Sigmoid colon (tissue), 7 donors: ENCODE measurements around the gene MACROD2. TPM values are rescaled to one million over a fixed set of nuclear protein-coding genes. Genes with fewer than 3 reads are reported as not detected.

Experiments
- DNase-seq: peaks from one replicate; pipeline ENCODE4 v3.0.0-alpha.2; 2019
- H3K27ac ChIP-seq, 4 donors: fragments of 200-600 bp; sonication (generic); one replicate each; pipeline ENCODE4 v1.5.1; 2016 to 2019; ENCODE audit warnings: mild to moderate bottlenecking in 1 of 4
- H3K27me3 ChIP-seq, 3 donors: fragments of 200-600 bp; sonication (generic); one replicate each; pipeline ENCODE4 v1.5.1; 2019; ENCODE audit warnings: mild to moderate bottlenecking in 1 of 3
- H3K36me3 ChIP-seq, 4 donors: fragments of 200-600 bp; sonication (generic); one replicate each; pipeline ENCODE4 v1.5.1; 2016 to 2019
- H3K4me1 ChIP-seq, 4 donors: fragments of 200-600 bp; sonication (generic); one replicate each; pipeline ENCODE4 v1.5.1; 2017 to 2019
- H3K4me3 ChIP-seq, 4 donors: fragments of 200-600 bp; sonication (generic); one replicate each; pipeline ENCODE4 v1.5.1; 2017 to 2019; ENCODE audit warnings: mild to moderate bottlenecking in 2 of 4, moderate library complexity in 1 of 4
- H3K9me3 ChIP-seq, 4 donors: fragments of 200-600 bp in 3 of 4; sonication (generic) in 3 of 4; one replicate each; pipeline versions ENCODE4 v1.5.1 to v1.6.1; 2013 to 2019
- EP300 ChIP-seq, 4 donors: sonication (generic); formaldehyde crosslinking; IDR thresholded peaks; one replicate each; pipeline ENCODE4 v1.6.1; 2017; ENCODE audit warnings: antibody characterized with exemption in 4 of 4
- POLR2A ChIP-seq, 2 donors: fragments of 450-650 bp; IDR thresholded peaks; one replicate each; pipeline ENCODE4 v1.6.1; 2016; ENCODE audit warnings: antibody characterized with exemption in 2 of 2, mild to moderate bottlenecking in 2 of 2, moderate library complexity in 2 of 2
- POLR2AphosphoS5 ChIP-seq, 4 donors: sonication (generic); formaldehyde crosslinking; IDR thresholded peaks; one replicate each; pipeline ENCODE4 v1.6.1; 2017; ENCODE audit warnings: antibody characterized with exemption in 4 of 4
- WGBS, 2 donors: extraction: QIAGEN DNeasy Blood & Tissue Kit; methylation state at CpG; one replicate each; pipeline ENCODE4 v1.1.7; 2013; 5-methylcytosine and 5-hydroxymethylcytosine counted together
- intact Hi-C: fragments of 100-400 bp; cut with DNase I; formaldehyde crosslinking; loops from one replicate; pipeline ENCODE4 v1.15.1; 2023
- polyA plus RNA-seq, 3 donors: library from polyadenylated mRNA; stranded (reverse); fragments of 200-250 nt; gene quantifications; one replicate each; pipeline ENCODE4 v1.2.3, GENCODE V29; 2013
- total RNA-seq, 4 donors: library from RNA; depleted of rRNA; stranded (reverse); fragments of >200 nt; gene quantifications; one replicate each; pipeline ENCODE4 v1.1.0, GENCODE V29; 2016
- TF ChIP-seq, protein P1 (sequence below), 4 experiments: fragments of 450-650 bp in 3 of 4; fragments of 200-600 bp in 1 of 4; IDR thresholded peaks; one replicate each; pipeline ENCODE4 v1.5.1; 2016 to 2019; ENCODE audit warnings: antibody characterized with exemption in 4 of 4, mild to moderate bottlenecking in 3 of 4, moderate library complexity in 2 of 4
- donor health status: healthy with polysubstance abuse.
- donor health status: Bipolar disorder and iron deficiency.
- donor health status: healthy.

Gene MACROD2
- total and polyA plus RNA-seq, 7 donors, result 1.2 to 22.4 (median 5.8) TPM

DNA sequence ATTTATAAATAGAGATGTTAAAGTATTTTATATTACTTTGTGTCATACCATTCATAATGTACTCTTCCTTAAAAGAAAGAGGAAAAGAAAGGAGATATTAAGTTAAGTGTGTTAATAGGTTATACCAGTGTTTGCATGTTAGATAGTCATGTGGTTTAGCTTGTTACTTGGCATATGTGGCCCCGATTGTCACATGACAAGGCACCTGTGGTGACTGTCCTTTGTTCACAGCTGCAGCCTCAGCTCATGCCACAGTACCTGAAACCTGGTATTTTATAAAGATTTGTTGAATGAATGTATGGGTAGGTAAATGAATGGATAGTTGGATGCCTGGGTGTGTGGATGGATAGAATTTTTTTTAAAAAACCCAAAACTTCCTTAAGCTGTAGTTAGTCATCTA is 648.2 kb downstream of the MACROD2 start:
- no peaks in the 10 kb centered on the region for H3K36me3 ChIP-seq
- intact Hi-C loops, result no loop called here
- DNase-seq, result no peak
- 90% methylated on average over 1 of the region's 1 CpG for WGBS, 2 donors
- peaks cover 0 to 5% (median 2%) of the 10 kb centered on the region in 4 donors for H3K9me3 ChIP-seq
- H3K4me3 ChIP-seq, result no peak overlapping the region
- TF ChIP-seq EP300 (IDR thresholded peaks at IDR 0.05), result no peak
- no peaks in the 10 kb centered on the region for H3K27me3 ChIP-seq
- no peak overlapping the region for H3K27ac ChIP-seq
- H3K4me1 ChIP-seq, result no peaks in the 10 kb centered on the region

DNA sequence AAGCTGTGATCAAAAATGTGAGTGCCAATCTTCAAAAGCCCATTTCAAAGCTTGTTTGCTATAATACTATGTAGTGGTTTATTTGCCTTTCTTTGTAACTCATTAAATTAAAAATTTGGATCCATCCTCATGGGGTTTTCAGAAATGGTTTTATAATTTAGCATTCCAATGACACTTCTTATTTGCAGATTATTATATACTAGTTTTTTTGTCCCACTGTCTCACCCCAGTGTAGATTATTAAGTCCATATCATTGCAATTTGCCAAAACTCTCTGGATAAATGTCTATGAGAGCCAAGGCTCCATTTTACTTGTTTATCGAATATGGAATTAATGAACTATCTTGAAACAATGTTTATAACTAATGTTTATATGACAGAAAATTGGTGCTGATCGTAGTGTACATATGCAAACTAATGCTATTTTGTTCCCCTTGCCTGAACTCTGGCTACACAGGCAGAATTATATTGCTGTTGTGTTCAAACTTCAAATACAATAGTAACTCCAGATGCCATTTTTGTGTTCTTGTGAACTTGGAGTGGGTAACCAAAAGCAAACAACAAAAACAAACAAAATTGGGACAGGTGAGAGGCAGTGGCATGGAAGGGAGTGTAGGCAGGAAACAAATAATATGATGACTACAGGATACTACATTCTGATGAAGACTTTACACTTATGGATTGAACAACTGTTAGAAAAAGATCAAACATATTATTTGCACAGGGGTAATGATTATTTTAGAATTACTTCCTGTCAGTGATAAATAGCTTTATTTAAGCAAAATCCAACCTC is 649.2 kb downstream of the MACROD2 start:
- DNase-seq, result no peak
- 77 to 84% methylated on average over 2 of the region's 2 CpGs for WGBS, 2 donors
- no peaks in the 10 kb centered on the region for H3K27me3 ChIP-seq
- no peaks in the 10 kb centered on the region for H3K4me1 ChIP-seq
- no peak overlapping the region for H3K27ac ChIP-seq
- intact Hi-C loops, result no loop called here
- H3K4me3 ChIP-seq, result no peak overlapping the region
- no peaks in the 10 kb centered on the region for H3K36me3 ChIP-seq
- TF ChIP-seq, protein P1, sequence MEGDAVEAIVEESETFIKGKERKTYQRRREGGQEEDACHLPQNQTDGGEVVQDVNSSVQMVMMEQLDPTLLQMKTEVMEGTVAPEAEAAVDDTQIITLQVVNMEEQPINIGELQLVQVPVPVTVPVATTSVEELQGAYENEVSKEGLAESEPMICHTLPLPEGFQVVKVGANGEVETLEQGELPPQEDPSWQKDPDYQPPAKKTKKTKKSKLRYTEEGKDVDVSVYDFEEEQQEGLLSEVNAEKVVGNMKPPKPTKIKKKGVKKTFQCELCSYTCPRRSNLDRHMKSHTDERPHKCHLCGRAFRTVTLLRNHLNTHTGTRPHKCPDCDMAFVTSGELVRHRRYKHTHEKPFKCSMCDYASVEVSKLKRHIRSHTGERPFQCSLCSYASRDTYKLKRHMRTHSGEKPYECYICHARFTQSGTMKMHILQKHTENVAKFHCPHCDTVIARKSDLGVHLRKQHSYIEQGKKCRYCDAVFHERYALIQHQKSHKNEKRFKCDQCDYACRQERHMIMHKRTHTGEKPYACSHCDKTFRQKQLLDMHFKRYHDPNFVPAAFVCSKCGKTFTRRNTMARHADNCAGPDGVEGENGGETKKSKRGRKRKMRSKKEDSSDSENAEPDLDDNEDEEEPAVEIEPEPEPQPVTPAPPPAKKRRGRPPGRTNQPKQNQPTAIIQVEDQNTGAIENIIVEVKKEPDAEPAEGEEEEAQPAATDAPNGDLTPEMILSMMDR (IDR thresholded peaks at IDR 0.05), result no peak
- TF ChIP-seq POLR2AphosphoS5 (IDR thresholded peaks at IDR 0.05) (no peak), POLR2A (IDR thresholded peaks at IDR 0.05) (no peak)
- peaks cover 0 to 5% (median 2%) of the 10 kb centered on the region in 4 donors for H3K9me3 ChIP-seq

DNA sequence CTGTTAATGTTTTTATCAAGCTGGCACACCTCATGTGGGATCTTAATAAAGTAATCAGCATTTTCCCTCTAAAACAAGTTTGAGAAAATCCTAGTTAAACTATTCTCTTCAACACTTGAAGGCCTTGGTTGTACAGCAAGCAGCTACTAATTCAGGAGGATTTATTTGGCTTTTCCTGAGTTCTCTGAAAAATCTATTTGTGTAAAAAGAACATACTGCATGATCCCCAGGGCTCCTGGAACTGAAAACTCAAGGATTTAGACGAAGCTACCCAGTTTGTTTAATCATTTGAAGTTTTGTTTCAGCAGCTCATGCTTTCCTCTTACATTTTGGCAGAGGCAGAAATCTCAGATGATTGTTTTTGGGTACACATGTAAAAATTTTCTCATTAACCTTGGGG is 651.7 kb downstream of the MACROD2 start:
- Histone ChIP-seq H3K36me3 (no peaks in the 10 kb centered on the region), H3K27me3 (no peaks in the 10 kb centered on the region), H3K9me3 (no peaks in the 10 kb centered on the region), H3K4me1 (no peaks in the 10 kb centered on the region), H3K4me3 (no peak overlapping the region), H3K27ac (no peak overlapping the region)
- DNase-seq, result no peak
- TF ChIP-seq POLR2AphosphoS5 (IDR thresholded peaks at IDR 0.05), result no peak
- no peak for TF ChIP-seq EP300 (IDR thresholded peaks at IDR 0.05)
- no peak for TF ChIP-seq POLR2A (IDR thresholded peaks at IDR 0.05)
- TF ChIP-seq, protein P1 (IDR thresholded peaks at IDR 0.05), result no peak
- 58 to 70% methylated on average over 1 of the region's 1 CpG for WGBS, 2 donors
- intact Hi-C loops, result no loop called here

DNA sequence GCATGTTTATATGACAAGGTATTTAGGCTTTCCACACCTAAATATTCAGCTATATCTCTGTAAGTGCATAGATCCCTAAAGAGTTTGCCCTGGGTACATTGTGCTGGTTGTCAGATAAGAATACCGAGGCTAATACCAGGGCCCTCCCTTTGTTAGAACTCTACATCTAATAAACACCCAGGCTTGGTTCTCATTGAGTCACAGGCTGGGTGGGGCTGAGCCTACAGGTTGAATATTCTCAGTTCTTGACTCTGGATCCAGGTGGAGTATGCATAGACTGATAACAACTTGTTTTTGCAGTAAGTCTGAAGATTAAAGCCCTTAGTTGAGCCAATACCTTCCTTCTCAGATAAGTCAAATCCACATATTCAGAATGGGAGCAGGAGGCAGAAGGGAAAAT is 654.3 kb downstream of the MACROD2 start:
- intact Hi-C loops, result no loop called here
- WGBS, 2 donors, result 89 to 94% methylated on average over 1 of the region's 1 CpG

DNA sequence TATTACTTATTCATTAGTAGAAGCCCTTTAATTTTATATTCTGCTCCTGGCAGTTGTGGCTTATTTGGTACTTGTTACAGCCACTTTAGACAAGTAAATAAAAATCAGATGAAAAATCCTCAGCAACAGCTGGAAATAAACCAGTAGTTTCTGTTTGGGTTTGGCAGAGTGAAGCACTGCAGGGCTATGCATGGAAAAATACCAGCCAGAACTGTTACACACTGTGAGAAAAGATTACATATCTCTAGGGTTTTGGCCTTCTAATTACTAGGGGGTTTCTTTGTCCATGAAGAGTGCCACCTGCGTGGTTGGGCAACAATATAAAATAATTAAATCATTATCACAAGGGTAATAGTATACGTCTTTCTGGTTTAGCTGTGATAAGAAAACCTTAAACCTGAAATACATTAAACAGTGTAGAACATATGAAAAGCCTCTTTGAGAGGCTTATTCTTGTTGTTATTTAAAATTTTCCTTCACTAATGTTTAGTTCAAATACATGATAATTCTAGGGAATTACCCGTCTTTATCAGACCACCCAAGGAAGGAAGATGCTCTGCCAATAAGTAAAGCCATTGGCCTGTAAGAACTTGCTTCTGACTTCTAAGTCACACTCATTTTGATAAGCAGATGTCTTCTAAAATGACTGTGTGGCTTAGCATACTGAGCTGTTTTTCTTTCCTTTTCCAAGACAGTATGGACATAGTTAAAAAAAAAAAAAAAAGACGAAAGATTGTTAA is 662.1 kb downstream of the MACROD2 start:
- intact Hi-C loops, result no loop called here
- TF ChIP-seq POLR2A (IDR thresholded peaks at IDR 0.05) (no peak), EP300 (IDR thresholded peaks at IDR 0.05) (no peak), POLR2AphosphoS5 (IDR thresholded peaks at IDR 0.05) (no peak)
- TF ChIP-seq, protein P1 (IDR thresholded peaks at IDR 0.05), result no peak
- Histone ChIP-seq H3K9me3 (no peaks in the 10 kb centered on the region), H3K4me1 (peaks cover 0 to 8% (median 2%) of the 10 kb centered on the region in 4 donors), H3K27me3 (no peaks in the 10 kb centered on the region), H3K4me3 (no peak overlapping the region), H3K36me3 (no peaks in the 10 kb centered on the region), H3K27ac (no peak overlapping the region)
- no peak for DNase-seq
- WGBS, 2 donors, result 57 to 70% methylated on average over 4 of the region's 4 CpGs

More for the DNA sequence above, 654.3 kb downstream of the MACROD2 start:
- DNase-seq, result no peak
- H3K36me3 ChIP-seq, result no peaks in the 10 kb centered on the region
- H3K27ac ChIP-seq, result no peak overlapping the region
- no peaks in the 10 kb centered on the region for H3K27me3 ChIP-seq
- no peaks in the 10 kb centered on the region for H3K9me3 ChIP-seq
- no peak overlapping the region for H3K4me3 ChIP-seq
- H3K4me1 ChIP-seq, result no peaks in the 10 kb centered on the region
- TF ChIP-seq, protein P1 (IDR thresholded peaks at IDR 0.05), result no peak
- TF ChIP-seq POLR2A (IDR thresholded peaks at IDR 0.05), result no peak
- TF ChIP-seq EP300 (IDR thresholded peaks at IDR 0.05), result no peak
- TF ChIP-seq POLR2AphosphoS5 (IDR thresholded peaks at IDR 0.05), result no peak
